Measurements from ENCODE around the gene LYRM4.

LYRM4 gene

DNA sequence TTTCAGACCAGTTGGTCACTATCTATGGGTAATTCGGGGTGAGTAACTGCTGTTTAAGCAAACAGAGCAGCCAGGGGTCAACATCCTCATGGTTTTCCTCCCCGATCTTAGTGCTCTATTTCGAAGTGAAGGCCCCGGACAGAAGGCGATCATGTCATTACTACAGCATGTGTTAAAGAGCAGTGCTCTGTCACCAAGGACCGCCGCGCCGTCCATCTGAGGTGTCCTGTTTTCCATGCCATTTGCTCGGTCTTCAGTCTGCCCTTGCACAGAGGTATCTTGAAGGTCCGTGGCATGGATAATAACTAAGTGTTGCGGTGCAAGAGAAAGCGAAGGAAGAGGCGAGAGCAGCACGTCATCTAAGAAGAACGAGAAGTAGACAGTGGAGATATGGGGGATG, 150.5 kb downstream of the LYRM4 start:
- H3K4me3 ChIP-seq: no peak overlapping the region
- H3K27ac ChIP-seq: no peak overlapping the region

DNA sequence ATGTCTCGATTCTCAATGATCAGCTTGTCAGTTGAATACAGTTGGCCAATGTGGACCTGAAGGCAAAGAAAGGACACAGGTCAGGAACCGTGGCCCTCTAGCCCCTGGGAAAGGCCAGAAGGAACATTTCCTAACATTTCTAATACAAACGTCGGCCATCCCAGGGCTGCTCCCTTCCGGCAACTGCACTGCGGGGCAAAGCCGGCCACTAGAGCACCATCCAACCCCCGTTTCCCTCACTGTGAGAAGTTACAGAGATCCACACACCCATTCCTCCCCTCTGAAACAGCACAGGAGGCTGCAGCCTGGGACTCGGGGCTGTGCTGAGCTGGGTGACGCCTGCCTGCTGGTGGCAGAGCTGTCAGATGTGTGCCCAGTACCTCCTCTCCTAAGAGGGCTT, 151.3 kb downstream of the LYRM4 start:
- Histone ChIP-seq H3K27ac (no peak overlapping the region), H3K4me3 (no peak overlapping the region)

DNA sequence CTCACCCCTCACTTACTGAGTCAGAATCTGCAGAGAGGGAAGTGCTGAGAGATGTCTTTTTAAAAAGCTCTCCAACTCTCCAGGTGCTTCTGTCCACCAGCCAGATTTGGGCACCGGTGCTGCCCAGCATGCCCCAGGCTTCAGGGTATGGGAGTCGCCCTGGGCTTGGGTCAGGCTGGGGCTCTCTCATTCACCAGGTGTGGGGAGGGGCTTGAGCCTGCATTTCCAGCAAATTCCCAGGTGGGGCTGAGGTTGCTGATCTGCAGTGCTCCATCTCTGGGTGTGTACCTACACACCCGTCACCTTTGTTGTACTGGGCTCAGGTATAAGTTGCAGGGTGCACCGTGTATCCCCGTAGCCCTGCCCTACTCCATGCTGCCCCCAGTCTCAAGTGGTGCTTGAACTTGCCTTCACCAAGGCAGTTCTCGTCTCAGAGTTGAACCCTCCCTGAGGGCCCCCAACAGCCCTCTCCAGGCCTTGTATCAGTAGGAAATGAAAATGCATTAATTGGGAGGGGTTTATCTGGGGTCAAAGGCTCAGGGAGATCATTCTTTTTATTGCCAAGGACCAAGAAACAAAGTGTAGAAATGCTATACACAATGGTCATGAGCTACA, 152.1 kb downstream of the LYRM4 start:
- no peak overlapping the region for H3K4me3 ChIP-seq

DNA sequence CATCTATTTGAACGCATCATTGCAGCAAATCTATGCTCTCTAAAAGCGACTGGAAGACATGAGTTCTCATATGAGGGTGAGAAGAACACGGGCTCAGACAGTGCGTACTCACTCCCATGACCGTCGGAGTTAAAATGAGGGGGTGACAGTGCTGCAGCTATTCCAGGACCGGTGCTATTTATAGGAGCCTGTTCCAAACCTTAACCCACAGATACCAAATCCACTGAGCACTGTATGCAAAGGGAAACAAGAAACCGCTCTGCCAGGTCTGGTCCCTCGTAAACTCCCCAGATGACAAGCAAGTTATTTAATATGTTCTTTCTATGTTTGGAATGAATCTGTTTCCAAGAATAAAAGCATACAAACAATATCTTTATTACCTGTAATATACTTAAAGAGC, 152.7 kb downstream of the LYRM4 start:
- H3K4me3 ChIP-seq: no peak overlapping the region
- H3K27ac ChIP-seq: no peak overlapping the region

More for the DNA sequence above, 152.1 kb downstream of the LYRM4 start:
- no peak overlapping the region for H3K27ac ChIP-seq

DNA sequence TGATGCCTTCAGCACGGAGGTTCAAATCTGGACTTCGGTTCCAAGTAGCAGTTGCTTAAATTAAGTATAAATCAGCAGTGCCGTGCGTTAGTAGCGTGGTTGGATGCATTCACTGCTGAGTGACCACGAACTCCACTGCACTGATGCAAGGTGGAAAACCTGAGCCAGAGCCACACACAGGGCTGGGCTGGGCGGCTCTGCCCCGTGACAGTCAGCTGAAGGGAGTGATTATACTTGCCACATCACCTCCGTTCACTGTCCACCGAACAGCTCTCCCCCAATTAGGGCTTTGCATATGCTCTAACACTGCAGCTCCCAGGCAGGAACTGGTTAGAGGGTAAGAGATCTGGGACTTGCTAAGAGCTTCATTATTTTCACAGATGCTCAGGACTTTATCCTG, 153.4 kb downstream of the LYRM4 start:
- Histone ChIP-seq H3K4me3 (no peak overlapping the region), H3K27ac (no peak overlapping the region)

DNA sequence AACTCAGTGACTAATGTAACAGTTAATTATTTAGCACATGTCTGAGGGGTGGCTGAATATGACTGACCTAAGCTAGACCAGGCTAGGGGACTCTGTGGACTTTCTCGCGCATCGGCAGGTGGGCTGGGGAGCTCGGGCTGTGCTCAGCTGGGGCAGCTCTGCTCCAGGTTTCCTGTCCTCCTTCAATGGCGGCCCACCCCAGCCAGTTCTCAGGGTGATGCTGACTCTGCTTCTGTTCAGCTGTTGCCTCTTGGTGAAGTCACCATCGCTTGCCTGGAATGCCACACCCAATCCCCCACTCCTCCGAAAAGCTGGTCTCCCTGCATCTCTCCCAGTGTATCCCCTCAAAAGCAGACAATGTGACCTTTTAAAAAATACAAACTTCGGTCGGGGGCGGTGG, 155.6 kb downstream of the LYRM4 start:
- no peak overlapping the region for H3K27ac ChIP-seq
- no peak overlapping the region for H3K4me3 ChIP-seq

DNA sequence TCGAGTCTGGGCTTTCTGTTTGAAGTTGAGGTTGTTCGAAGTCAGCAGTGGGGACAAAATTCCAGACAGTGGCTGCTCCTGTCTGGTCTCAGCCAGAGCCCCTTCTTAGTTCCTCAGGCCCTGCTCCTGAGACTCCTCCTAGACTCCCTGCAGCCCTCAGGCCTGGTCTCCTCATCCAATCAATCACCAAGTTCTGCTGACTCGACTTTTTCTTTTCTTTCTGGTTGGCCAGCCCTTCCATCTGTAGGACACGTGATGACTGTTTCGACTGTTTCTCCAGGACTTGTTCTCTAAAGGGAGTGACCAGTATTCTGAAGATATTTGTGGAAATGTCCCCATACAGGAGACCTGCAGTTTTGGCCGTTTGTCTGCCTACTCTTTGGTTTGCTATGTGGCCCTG, 156.1 kb downstream of the LYRM4 start:
- Histone ChIP-seq H3K4me3 (no peak overlapping the region), H3K27ac (no peak overlapping the region)

DNA sequence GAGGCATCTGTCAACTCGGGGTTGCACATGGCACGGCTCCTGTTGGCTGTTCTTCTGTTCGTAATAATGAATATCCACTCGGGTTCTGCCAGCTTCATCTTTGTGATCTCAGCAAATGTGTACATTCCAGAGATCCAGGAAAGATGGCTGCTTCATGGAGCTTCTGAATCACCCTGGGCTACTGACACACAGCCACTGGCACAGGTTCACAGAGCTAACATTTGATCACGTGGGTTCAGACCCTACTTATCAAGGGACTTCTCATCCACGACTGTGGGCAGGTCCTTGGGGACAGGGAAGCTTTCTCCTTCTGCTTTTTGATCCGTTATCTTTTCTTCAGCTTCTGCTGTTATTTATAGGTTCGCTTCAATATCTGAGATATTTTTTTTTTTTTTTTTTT, 157.5 kb downstream of the LYRM4 start:
- H3K4me3 ChIP-seq: no peak overlapping the region

DNA sequence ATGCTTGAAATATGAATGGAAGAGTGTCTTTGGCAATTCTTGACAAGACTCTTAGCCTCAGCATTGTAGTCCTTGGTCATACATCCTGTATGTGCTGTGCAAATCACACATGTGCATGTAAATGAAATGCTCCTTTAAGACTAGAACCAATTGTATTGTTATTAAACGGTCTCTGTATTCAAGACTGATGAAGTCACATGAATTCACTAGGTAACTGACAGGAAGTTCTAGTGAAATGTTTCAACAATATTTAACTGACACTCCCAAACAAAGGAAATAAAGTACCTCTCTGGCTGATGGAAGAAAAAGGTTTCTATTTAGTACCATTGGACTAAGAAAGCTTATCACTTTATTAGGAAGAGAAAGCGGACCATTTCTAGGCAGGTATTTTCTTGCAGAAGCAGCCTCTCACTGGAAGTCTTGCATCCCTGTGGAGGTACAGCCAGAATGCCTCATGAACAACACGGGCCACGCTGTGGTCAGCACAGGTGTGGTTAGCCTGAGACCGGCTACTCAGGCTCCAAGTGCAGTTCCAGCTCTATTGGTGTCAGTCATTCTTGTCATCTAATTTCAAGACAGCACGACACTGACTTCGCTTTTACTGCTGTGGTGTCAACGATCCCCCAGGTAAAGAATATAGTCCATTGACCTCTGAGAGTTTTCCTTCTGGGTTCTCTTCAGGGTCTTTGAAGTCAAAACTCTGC, 158.3 kb downstream of the LYRM4 start:
- no peak overlapping the region for H3K27ac ChIP-seq

More for the DNA sequence above, 157.5 kb downstream of the LYRM4 start:
- no peak overlapping the region for H3K27ac ChIP-seq

DNA sequence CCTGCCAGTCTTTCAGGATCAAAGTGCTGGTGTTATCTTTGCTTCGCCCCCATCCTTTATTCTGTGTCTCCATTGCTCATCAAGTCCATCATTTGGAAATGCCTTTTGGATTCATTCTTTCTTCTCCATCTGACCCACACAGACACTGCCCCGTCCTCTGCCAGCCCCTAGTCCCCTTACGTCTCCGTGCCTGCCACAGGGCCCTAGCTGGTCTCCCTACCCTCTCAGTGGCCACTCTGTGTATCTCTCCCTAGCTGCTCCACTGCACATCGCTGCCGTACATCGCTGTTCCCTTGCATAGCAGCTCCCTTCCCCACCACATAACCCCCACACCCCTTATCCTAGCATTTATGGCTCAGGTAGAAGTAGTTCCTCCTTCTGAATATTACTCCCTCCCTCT, 159.9 kb downstream of the LYRM4 start:
- Histone ChIP-seq H3K4me3 (no peak overlapping the region), H3K27ac (no peak overlapping the region)

More for the DNA sequence above, 158.3 kb downstream of the LYRM4 start:
- no peak overlapping the region for H3K4me3 ChIP-seq

DNA sequence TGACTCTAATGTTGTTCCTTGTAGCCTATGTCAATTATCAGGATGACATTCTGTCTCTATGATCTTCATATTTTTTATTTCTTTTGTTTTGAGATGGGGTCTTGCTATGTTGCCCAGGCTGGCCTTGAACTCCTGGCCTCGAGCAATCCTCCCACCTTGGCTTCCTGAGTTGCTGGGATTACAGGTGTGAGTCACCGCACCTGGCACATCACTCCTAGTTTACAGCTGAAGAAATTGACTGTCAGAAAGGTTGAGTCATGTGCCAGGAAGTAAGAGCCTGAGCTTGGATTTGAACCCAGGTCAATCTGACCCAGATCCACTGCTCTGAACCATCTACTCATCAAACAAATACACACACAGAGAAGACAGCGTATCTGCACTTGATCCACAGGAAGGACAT, 161.2 kb downstream of the LYRM4 start:
- Histone ChIP-seq H3K27ac (no peak overlapping the region), H3K4me3 (no peak overlapping the region)

DNA sequence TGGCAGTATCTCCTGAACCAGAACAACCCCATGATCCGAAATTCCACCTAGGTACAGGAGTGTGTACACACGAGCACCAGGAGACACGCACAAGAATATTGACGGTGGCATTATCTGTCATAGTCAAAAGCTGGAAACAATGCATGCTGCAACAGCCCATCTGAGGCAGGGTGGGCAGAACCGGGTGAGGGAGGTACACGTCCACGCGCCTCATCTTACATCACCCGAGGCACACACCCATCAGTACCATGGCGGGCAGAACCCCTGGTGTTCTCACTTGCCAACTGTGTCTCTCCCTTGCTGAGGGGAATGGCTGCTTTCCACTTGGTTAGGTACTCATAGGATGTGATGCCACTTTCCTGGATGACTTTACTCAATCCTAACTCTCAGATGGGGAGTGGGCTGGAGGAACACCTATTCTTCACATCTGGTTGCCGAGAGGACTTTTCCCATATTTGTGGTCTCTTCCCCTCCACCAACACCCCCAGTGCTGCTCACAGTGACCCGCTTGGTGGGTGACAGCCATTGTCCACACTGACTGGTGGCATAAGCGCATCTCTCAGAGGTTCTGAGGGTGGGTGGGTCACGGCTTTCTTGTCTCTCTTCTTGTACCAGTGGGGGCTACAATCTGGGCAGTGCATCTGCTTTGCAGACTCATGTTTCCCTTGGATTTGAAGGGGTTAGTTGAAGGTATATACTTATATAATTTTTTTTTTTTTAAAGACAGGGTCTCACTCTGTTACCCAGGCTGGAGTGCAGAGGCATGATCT, 162.1 kb downstream of the LYRM4 start:
- no peak overlapping the region for H3K4me3 ChIP-seq
- no peak overlapping the region for H3K27ac ChIP-seq

DNA sequence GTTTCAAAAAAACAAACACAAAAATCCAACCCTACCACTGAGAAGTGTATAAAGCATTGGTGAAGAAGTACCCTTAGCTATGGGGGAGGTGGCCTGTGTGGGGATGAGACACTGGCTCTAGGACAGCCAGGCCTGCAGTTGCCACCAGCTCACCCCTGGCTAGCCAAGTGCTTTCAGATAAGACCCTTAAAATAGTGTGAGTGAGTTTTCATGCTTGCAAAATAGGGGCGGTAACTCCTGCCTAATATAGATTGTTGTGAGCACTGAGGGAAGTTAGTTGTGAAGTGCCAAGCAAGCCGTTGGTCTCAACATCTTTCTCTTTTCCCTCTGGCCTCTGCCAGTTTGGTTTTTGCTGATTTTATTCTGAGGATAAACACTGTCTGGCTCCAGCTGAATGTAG, 164.3 kb downstream of the LYRM4 start:
- H3K4me3 ChIP-seq: no peak overlapping the region
- no peak overlapping the region for H3K27ac ChIP-seq

DNA sequence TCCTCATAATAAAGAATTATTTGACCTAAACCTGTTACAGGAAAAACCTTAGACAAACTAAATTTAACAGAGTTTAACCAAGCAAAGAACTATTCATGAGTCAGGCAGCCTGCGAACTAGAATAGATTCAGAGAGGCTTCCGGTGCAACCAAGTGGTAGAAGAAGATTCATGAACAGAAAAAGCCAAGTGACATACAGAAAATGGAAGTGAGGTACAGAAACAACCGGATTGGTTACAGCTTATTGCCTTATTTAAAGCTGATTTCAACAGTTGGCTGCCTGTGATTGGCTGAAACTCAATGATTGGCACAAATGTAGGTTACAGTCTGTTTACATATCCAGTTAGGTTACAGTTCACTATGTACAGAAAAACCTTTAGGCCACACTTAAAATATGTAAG, 165.5 kb downstream of the LYRM4 start:
- Histone ChIP-seq H3K27ac (peak overlapping the region in 1 of 21 experiments; percentile 39), H3K4me3 (no peak overlapping the region)

DNA sequence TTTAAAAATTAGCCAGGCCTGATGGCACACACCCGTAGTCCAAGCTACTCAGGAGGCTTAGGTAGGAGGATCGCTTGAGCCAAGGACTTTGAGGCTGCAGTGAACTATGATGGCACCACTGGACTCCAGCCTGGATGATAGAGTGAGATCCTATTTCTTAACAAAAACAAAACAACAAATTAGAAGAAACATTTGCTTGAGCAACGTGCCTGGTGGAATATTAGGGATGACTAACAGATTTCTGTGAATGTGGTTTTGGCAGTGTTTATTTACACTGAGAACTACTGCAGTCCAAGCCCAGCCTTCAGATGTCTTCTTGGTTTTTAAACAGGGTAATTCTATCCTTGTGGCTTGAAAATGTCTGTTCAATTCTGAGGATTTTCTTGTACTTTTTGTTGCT, 166.4 kb downstream of the LYRM4 start:
- H3K4me3 ChIP-seq: no peak overlapping the region
- H3K27ac ChIP-seq: peak overlapping the region in 1 of 21 experiments; percentile 39

DNA sequence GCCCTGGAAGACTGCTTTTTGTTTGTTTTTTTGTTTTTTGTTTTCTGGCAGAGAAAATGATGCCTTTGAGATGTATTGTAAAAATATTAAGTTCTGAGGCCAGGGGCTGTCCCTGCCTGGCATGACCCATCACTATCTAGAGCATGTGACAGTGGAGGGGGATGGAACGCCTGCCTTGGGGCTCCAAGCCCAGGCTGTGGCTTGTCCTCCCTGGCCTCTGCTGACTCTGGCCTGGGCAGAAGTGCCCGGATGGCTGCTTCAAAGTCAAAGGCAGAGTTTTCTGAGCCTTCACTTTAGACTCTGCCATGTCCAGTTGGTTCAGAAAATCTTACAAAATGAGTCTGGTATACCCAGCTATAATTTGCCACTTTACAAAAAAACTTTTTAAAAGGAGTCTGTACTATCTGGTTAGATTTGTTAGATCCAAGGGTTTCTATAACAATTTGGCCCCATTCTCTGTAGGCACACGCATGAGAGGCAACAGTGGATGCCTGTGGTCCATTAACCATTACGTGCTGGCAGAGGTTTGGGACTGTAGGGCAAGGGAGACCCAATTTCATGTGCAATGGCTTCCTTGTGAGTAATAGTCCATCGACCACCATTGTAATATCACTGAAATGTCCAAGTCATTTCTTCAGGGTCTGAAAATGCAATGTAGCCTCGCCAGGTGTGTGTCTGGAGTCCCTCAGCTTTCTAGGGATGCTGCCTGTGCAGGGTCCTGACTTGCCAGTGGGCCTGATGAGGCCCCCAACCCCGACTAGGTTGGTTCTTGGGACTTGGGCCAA, 167.3 kb downstream of the LYRM4 start:
- Histone ChIP-seq H3K4me3 (no peak overlapping the region), H3K27ac (peak overlapping the region in 2 of 21 experiments; percentile 2 to 39)

DNA sequence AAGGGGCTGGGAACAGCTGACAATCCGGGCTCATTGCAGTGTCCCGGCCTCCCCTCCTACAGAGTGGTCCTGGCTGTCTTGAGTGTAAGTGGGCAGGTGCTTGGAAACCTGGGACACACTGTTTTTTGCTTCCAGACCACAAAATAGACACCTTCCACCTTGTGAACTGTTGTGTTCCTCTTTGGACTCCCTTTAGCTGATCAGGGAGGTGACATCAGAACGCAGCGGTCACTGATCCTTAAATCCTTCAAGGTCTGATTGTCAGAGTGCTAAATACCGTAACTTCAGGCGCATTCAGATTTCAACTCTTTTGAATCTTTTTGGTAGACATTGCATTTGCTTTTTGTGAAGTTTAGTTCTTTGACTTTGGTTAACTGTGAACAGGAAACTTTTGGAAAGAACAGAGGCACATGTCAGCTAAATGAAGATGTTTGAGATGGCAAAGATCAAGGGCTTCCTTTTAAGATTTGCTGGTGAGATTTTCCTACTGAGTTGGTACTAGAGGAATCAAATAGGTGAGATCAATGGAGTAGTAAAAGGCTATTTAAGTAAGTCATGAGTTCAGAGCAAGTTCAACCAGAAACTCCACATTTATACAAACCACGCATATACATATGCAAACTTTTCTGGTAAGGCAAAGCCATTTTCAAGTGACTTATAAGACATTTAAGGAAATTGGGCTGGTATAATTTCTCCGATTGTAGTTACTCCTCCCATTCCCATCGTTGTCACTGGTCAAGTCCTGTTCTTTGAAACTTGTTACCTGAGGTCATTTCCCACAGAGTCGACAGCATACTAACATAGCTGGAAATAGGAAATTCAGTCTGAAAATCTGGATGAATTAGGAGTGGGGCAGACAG, 169.3 kb downstream of the LYRM4 start:
- Histone ChIP-seq H3K27ac (no peak overlapping the region), H3K4me3 (no peak overlapping the region)

DNA sequence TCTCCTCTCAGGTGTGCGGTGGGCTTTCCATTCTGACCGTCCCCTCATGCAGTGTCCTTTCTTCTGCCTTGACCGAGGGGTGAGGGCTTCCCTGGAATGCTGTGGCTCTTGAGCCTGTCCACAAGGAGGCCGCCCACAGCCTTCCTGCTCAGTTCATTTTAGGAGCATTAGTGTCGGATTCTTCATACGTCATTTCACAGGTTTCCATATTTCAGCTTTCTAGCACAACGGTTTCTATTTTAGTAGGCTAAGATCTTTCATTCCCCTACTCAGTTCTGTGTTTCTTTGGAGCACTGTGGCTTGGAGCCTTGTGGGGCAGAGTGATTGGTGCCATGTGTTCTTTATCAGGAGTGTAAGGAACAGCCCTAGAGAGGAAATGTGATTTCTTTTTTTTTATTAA, 170.1 kb downstream of the LYRM4 start:
- H3K27ac ChIP-seq: no peak overlapping the region

More for the DNA sequence above, 170.1 kb downstream of the LYRM4 start:
- no peak overlapping the region for H3K4me3 ChIP-seq
